Measurements from ENCODE around the gene CYP27B1. TPM values are rescaled to one million over a fixed set of nuclear protein-coding genes. Genes with fewer than 3 reads are reported as not detected.

CYP27B1 gene
- total RNA-seq, 2 experiments from 2014 or later = 3.3 to 4.3 TPM

DNA sequence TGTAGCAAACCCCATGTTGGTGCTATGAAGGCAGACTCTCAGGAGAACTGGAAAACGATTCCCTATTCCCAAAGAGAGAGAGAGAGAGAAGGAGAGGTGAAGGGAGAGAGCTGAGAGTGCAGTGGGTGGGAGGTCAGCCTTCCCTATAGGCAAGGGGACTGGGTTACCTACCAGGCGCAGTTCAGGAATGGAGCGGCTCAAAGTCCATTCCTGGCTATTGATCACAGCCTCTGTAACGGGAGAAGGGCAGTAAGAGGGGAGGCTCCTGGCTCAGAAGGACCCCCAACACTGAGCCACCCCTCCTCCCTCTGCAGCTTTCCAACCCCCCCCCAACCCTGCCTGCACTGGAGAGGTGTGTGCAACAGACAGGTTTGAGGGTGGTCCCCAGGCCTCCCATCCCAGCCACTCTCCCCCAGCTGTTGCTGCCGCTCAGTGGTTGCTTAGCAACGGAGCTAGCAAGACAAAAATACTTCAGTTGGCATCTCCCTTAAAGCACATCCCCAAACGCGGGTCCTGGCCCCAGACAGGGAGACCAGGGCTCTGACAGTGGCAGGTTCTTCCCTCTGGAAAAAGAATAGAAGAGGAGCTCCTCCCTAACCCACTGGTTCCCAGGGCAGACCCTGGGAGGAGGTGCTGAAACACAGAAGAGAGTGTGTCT is 31.6 kb downstream of the CYP27B1 start:
- Mint-ChIP-seq H3K27ac (no peak overlapping the region), H3K4me1 (peaks cover 24% of the 10 kb centered on the region), H3K36me3 (ENCODE audit: low read depth) (peaks cover 67% of the 10 kb centered on the region), H3K27me3 (no peaks in the 10 kb centered on the region), H3K9me3 (no peaks in the 10 kb centered on the region), H3K4me3 (no peak overlapping the region)
- ChIA-PET POLR2A (interaction anchor here (1.4 kb wide), 1 partner anchor 16 kb away, joined by 6 read pairs; no protein-coding TSS in a partner anchor), CTCF (no interaction called here)
- DNase-seq = no peak

DNA sequence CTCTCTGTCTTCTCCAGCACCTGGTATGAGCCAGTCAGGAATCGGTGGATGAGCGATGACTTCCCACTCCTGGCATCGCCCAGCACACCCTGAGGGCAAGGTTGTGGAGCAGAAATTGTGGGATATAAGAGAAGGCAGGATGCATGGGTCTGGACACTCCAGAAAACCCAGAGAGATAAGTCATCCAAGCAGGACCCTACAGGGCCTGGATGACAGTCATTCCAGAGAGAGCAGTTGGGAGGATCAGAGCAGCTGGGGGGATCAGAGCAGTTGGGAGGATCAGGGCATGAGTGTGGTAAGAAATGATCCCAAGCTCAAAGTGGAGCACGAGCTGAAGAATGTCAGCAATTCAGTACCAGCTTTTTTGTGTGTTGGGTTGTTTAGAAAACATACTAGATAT is 32.3 kb downstream of the CYP27B1 start:
- ChIA-PET POLR2A (interaction anchor here (1.4 kb wide), 1 partner anchor 15 kb away, joined by 6 read pairs; no protein-coding TSS in a partner anchor), CTCF (no interaction called here)
- Mint-ChIP-seq H3K27ac (no peak overlapping the region), H3K36me3 (ENCODE audit: low read depth) (peaks cover 74% of the 10 kb centered on the region), H3K27me3 (no peaks in the 10 kb centered on the region), H3K4me3 (no peak overlapping the region), H3K4me1 (peaks cover 18% of the 10 kb centered on the region), H3K9me3 (no peaks in the 10 kb centered on the region)
- no peak for DNase-seq

DNA sequence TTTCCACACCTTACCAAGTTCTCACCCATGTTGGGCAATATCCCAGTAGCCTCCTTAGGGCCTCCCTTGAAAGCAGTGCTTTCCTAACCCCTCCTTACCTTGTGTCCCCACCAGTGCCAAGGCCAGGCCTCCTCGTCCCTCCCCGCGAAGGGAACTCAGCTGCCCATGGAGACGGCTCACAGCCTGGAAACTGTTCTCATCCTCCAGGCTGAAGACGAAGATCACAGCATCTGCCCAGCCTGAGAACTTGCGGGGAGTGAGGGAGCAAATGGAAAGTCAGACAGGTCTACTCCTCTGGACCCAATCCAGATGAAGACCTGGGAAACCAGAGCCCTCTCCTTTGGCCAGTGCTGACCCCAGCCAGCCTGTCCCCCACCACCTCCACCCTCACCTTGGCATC is 33.0 kb downstream of the CYP27B1 start:
- Mint-ChIP-seq H3K9me3 (no peaks in the 10 kb centered on the region), H3K27ac (no peak overlapping the region), H3K36me3 (ENCODE audit: low read depth) (peaks cover 73% of the 10 kb centered on the region), H3K4me1 (peaks cover 12% of the 10 kb centered on the region), H3K27me3 (no peaks in the 10 kb centered on the region), H3K4me3 (no peak overlapping the region)
- no peak for DNase-seq
- ChIA-PET POLR2A (interaction anchor here (3.2 kb wide), 1 partner anchor 11 kb away, joined by 11 read pairs; no protein-coding TSS in a partner anchor), CTCF (no interaction called here)

DNA sequence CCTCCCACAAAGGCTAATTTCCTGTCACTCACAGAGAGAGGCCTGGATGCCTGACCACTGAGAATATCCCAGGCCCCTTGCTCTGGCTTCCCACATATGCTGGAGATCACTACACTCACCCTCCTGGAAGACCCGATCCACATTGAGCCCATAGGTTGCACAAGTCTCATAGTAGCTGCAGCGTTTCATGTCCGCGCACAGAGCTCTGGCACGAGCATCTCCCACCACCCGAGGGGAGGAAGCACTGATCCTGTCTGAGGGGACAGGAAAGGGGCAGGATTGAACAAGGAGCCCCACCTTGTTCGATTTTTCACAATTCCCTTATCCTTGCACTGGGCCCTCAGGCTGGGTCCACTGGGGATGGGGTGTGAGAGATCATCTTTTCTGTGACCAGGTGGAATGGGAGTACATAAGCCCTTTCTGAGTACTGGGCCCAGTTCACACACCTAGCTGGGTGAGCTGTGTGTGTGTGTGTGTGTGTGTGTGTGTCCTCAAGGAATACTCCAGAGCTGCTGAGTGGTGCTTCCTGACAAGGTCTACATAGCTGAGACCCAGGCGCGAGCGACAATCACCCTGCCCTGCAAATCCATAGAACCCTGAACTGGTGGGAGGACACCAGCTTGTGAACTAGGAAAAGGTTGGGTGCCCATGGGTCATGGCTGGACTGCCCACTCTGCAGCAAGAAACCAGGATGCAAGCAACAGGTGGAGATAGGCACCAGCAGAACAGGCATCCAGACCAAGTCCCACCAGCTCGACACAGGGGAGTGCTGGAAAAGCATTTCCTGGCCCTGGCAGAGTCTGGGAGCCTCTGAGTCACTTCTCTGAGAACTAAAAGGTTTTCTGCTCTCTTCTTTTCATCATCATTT is 33.9 kb downstream of the CYP27B1 start:
- DNase-seq = no peak
- POLR2A ChIA-PET = interaction anchor here (1.2 to 5.2 kb wide), 3 partner anchors 8 to 12 kb away, joined by 4 to 25 read pairs (median 11); no protein-coding TSS in a partner anchor
- Mint-ChIP-seq H3K27me3 (no peaks in the 10 kb centered on the region), H3K27ac (peak overlapping the region; percentile 23), H3K4me3 (no peak overlapping the region), H3K4me1 (peaks cover 10% of the 10 kb centered on the region), H3K9me3 (no peaks in the 10 kb centered on the region), H3K36me3 (ENCODE audit: low read depth) (peaks cover 78% of the 10 kb centered on the region)
- CTCF ChIA-PET = no interaction called here

DNA sequence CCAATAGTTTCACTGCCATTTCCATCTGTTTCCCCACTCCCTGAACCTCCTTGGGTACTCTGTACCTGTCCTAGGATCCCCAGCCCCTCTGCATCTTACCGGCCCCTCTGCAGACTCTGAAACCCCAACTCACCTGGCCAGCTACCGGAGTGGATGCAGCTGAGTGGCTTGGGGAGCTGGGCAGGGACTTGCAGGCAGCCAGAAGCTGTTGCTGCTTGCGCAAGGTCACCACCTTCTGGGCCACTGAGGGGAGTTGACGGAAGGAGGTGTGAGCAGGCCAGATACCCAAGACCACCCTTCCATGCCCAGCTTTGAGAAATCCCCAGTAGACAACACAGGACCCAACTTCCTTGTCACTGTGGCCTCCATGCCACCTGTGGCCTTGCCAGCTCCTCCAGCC is 34.6 kb downstream of the CYP27B1 start:
- Mint-ChIP-seq H3K36me3 (ENCODE audit: low read depth) (peaks cover 84% of the 10 kb centered on the region), H3K4me3 (no peak overlapping the region), H3K9me3 (no peaks in the 10 kb centered on the region), H3K27ac (no peak overlapping the region), H3K4me1 (peaks cover 10% of the 10 kb centered on the region), H3K27me3 (no peaks in the 10 kb centered on the region)
- ChIA-PET CTCF (no interaction called here), POLR2A (interaction anchor here (1.2 to 5.2 kb wide), 3 partner anchors 9 to 11 kb away, joined by 4 to 25 read pairs (median 11); no protein-coding TSS in a partner anchor)
- no peak for DNase-seq

DNA sequence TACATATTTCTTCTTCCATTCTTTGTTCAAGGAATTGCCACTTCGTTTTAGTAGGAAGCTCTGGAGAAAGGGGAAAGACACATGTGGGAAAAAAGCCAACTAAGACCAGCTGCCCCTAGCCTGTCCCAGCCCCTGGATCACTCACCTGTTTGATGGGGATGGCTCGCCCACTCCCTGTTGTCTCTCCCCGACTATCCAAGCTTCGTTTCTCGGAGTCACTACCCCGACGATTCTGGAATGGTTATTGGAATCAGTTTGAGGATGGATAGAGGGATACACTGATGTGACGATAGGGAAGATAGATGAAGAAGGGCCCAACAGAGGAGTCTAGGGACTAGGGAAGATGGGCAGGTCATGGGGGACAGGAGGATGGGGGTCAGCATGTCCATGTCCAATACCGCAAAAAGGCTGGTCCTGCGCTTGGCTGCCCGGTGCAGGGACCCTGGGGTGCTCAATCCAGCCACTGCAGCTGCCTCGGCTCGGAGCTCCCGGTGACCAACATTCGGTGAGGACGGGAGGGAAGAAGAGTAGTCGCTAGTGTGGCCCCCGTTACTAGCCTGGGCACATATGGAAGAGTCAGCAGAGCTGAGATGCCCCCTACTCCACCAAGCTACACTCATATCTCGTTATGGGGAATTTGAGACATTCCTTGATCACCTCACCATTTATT is 35.3 kb downstream of the CYP27B1 start:
- Mint-ChIP-seq H3K4me3 (no peak overlapping the region), H3K36me3 (ENCODE audit: low read depth) (peaks cover 84% of the 10 kb centered on the region), H3K27ac (no peak overlapping the region), H3K4me1 (peaks cover 6% of the 10 kb centered on the region), H3K27me3 (no peaks in the 10 kb centered on the region), H3K9me3 (no peaks in the 10 kb centered on the region)
- ChIA-PET CTCF (no interaction called here), POLR2A (interaction anchor here (0.7 to 5.2 kb wide), 3 partner anchors 8 to 37 kb away, joined by 3 to 25 read pairs (median 11); partner anchors contain the start of gene OS9)
- DNase-seq = no peak

DNA sequence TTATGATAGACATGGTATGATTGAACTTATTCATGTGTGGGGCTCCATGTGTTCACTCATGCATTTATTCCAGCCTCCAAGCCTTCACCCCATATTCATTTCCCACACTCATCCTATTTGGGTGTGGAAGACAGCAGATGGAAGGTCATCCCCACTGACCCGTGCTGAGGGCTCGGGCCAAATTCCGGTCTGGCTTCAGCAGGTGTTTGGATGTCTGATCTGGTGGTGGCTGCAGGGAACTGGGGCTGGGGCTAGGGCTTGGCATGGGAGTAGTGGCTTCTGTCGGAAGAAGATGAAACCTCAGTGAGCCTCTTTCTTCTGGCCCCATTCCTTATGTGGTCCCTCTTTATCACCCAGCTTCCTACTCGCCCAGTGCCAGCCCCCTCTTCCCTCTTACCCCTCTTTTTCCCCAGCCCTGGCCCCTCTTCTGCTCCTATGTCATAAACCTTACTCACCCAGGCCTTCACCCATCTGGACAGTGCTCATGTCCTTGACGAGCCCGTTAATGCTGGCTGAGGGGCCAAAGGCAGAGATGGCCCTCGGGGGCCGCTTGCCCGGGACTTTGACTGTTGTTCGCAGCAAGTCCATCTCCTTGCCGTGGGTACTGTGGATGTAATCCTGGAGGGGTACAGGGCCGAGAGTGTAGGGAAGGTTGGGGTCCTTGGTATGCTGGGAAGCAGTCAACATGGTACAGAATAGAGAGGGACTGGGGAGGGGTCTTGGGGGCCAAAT is 36.4 kb downstream of the CYP27B1 start:
- Mint-ChIP-seq H3K4me3 (no peak overlapping the region), H3K9me3 (no peaks in the 10 kb centered on the region), H3K36me3 (ENCODE audit: low read depth) (peaks cover 84% of the 10 kb centered on the region), H3K27me3 (no peaks in the 10 kb centered on the region), H3K4me1 (peaks cover 3% of the 10 kb centered on the region), H3K27ac (no peak overlapping the region)
- POLR2A ChIA-PET = interaction anchor here (1.5 to 5.2 kb wide), 4 partner anchors 7 to 14 kb away, joined by 4 to 25 read pairs (median 8); partner anchors contain the start of gene TSPAN31
- no peak for DNase-seq
- CTCF ChIA-PET = no interaction called here

DNA sequence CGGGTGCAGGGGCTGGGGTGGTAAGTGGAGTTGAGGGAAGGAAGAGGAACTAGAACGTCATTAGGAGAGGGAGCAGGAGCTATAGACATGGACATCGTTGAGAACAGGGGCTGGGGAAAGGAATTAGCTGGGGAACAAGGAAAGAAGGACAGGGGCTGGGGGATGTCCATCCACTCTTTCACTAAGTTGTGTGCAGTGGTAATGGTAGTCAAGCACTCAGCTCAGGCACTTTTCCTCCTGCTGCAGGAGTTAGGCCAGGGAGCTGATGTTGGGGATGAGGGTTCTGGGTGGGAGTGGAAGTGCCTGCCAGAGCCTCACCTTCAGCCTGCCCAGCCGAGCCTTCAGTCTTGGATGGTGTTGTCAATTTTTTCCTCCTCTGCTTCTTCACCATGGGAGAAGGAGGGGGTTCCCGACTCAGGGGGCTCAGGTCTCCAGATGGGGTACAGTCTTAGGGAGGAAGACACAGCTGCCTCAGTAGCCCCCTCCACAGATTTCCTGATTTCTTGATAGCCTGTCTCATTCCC is 37.5 kb downstream of the CYP27B1 start:
- ChIA-PET CTCF (interaction anchor here (0.9 kb wide), 1 partner anchor 12 kb away, joined by 4 read pairs; no protein-coding TSS in a partner anchor), POLR2A (interaction anchor here (0.9 to 5.2 kb wide), 4 partner anchors 8 to 129 kb away, joined by 3 to 25 read pairs (median 4); partner anchors contain the start of gene TSPAN31)
- peaks cover 2% of the 10 kb centered on the region for H3K4me1 Mint-ChIP-seq
- H3K4me3 Mint-ChIP-seq = no peak overlapping the region
- no peaks in the 10 kb centered on the region for H3K9me3 Mint-ChIP-seq
- H3K27me3 Mint-ChIP-seq = no peaks in the 10 kb centered on the region
- no peak overlapping the region for H3K27ac Mint-ChIP-seq
- DNase-seq = no peak
- H3K36me3 Mint-ChIP-seq (ENCODE audit: low read depth) = peaks cover 82% of the 10 kb centered on the region

DNA sequence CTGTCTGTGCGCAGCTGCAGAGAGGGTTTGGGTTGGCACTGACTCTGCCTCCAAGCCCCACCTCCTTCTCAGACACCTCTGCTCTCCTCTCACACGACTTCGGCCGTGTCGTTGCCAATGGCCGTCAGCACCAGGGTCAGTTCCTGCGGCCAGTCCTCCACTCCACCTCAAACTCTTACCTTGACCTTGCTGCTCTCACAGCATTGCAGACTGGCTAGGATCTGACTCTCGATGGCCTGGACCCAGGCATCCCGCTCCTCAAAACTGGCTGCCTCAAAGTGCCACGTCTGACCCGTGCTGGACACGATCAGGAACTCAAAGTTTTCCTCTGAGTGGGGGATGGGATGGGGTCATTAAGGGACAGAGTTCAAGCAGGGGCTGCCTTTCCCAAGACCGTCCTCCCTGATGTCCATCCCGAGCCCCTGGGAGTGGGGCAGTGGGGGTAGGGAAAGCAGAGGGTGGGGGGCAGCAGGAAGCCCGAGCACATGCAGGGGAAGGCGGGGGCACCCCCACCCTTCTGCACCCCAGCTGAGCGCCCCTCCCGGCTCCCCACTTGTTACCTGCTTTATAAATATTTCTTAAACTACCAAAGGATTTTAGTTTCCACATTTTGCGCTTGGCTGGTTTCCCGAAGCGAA is 39.0 kb downstream of the CYP27B1 start:
- H3K4me3 Mint-ChIP-seq = no peak overlapping the region
- ChIA-PET POLR2A (interaction anchor here (5.2 kb wide), 1 partner anchor 13 kb away, joined by 25 read pairs; no protein-coding TSS in a partner anchor), CTCF (no interaction called here)
- DNase-seq = peak; percentile 15
- no peaks in the 10 kb centered on the region for H3K9me3 Mint-ChIP-seq
- no peak overlapping the region for H3K27ac Mint-ChIP-seq
- H3K36me3 Mint-ChIP-seq (ENCODE audit: low read depth) = peaks cover 72% of the 10 kb centered on the region
- H3K27me3 Mint-ChIP-seq = no peaks in the 10 kb centered on the region
- peaks cover 2% of the 10 kb centered on the region for H3K4me1 Mint-ChIP-seq

DNA sequence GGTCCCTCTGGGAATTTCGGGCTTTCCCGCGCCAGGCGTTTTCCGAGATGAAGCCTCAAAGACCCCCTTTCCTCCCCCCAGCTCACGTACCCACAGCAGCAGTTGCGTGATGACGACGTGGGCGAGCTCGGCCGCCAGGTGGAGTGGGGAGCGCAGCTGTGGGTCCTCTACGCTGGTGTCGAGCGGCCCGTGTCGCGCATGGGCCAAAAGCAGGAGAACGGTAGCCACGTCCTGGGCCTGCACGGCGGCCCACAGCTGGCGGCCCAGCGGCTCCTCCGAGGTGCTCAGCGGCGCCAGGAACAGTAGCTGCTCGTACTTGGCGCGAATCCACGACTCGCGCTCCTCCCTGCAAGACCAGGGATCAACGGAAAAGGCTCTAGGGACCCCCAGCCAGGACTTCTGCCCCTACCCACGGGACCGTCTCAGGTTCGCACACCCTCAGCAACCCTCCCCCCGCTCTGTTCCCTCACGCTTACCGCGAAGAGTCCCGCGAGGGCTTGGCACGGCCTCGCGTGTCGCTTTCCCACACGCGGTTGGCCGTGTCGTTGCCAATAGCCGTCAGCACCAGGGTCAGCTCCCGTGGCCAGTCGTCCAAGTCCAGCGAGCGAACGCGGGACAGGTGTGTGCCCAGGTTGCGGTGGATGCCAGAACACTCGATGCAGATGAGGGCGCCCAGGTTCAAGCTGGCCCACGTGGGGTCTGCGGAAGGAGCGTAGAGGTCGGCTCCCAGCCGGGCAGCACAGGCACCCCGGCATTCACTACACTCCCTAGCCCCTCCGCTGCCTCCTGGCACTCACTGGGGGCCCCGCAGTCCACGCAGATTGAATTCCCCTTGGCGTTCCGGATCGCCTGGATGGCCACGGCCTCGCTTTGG is 39.8 kb downstream of the CYP27B1 start:
- Mint-ChIP-seq H3K36me3 (ENCODE audit: low read depth) (peaks cover 65% of the 10 kb centered on the region), H3K4me1 (peaks cover 2% of the 10 kb centered on the region), H3K27me3 (no peaks in the 10 kb centered on the region), H3K27ac (no peak overlapping the region), H3K9me3 (no peaks in the 10 kb centered on the region), H3K4me3 (no peak overlapping the region)
- ChIA-PET CTCF (interaction anchor here (1.9 kb wide), 1 partner anchor 14 kb away, joined by 10 read pairs; no protein-coding TSS in a partner anchor), POLR2A (interaction anchor here (1.0 kb wide), 1 partner anchor 18 kb away, joined by 3 read pairs; the partner anchor contains the start of gene TSPAN31)
- peak; percentile 16 for DNase-seq
